ENCODE results near the gene DYNLL2. TPM values are rescaled to one million over a fixed set of nuclear protein-coding genes. Genes with fewer than 3 reads are reported as not detected.

The DYNLL2 gene
- total RNA-seq, 1 experiment from 2014 or later, result 38.7 TPM

DNA sequence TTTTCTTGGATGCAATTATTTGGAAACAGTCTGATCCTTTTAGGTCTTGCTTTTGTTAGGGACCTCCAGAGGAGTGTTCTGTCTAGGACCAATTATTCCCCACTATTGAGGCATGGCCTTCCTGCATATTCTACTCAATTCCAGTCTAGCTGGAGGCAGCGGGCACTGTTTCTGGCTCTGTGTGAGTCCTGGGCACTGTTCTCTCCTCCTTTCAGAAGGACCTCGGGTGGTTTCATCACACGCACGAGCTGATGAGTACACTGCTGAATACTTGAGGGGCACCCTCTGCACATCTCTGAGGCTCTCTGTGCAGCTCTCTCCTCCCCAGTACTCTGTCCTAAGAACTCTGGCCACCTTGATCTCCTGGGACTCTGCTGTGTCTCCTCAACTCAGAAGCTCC is 30.7 kb downstream of the DYNLL2 start:
- Mint-ChIP-seq H3K36me3 (ENCODE audit: insufficient read depth in 1 of 3, low read depth in 3 of 3) (no peaks in the 10 kb centered on the region), H3K4me1 (no peaks in the 10 kb centered on the region), H3K9me3 (no peaks in the 10 kb centered on the region; a peak in 1 of 5 replicates), H3K27me3 (ENCODE audit: low read depth) (peaks cover 36% of the 10 kb centered on the region), H3K4me3 (no peak overlapping the region), H3K27ac (no peak overlapping the region)
- H2AFZ ChIP-seq (ENCODE audit: low read length), result no peak overlapping the region
- H2BK20ac ChIP-seq (ENCODE audit: low read depth, low read length, poor library complexity, severe bottlenecking), result no peak overlapping the region
- WGBS (ENCODE audit: extremely low coverage, insufficient read length, low lambda C conversion rate), result no CpG with 5 or more reads among the region's 4 CpGs
- no peak overlapping the region for H2BK5ac ChIP-seq (ENCODE audit: insufficient read length, low read length)
- H3K27ac ChIP-seq (ENCODE audit: insufficient read length, low read depth, low read length), result no peak overlapping the region
- no peak for DNase-seq
- H3K14ac ChIP-seq (ENCODE audit: insufficient read depth, low read length), result no peak overlapping the region
- H3K79me2 ChIP-seq (ENCODE audit: insufficient read depth, low read length), result no peaks in the 10 kb centered on the region
- H3K4ac ChIP-seq (ENCODE audit: low read depth, low read length), result no peak overlapping the region
- H3K79me1 ChIP-seq (ENCODE audit: insufficient read depth, low read depth, low read length, poor library complexity, severe bottlenecking), result no peaks in the 10 kb centered on the region
- no peak overlapping the region for H2AK5ac ChIP-seq (ENCODE audit: insufficient read length, low read length)
- TF ChIP-seq, protein P1, sequence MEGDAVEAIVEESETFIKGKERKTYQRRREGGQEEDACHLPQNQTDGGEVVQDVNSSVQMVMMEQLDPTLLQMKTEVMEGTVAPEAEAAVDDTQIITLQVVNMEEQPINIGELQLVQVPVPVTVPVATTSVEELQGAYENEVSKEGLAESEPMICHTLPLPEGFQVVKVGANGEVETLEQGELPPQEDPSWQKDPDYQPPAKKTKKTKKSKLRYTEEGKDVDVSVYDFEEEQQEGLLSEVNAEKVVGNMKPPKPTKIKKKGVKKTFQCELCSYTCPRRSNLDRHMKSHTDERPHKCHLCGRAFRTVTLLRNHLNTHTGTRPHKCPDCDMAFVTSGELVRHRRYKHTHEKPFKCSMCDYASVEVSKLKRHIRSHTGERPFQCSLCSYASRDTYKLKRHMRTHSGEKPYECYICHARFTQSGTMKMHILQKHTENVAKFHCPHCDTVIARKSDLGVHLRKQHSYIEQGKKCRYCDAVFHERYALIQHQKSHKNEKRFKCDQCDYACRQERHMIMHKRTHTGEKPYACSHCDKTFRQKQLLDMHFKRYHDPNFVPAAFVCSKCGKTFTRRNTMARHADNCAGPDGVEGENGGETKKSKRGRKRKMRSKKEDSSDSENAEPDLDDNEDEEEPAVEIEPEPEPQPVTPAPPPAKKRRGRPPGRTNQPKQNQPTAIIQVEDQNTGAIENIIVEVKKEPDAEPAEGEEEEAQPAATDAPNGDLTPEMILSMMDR (conservative IDR thresholded peaks at IDR 0.05), result no peak
- H2BK15ac ChIP-seq (ENCODE audit: low read depth, low read length), result no peak overlapping the region
- no peak overlapping the region for H3K4me2 ChIP-seq (ENCODE audit: insufficient read depth, insufficient read length, low read length)
- H3K23ac ChIP-seq (ENCODE audit: insufficient read length, low read depth, low read length), result no peak overlapping the region
- peaks cover 5% of the 10 kb centered on the region for H4K20me1 ChIP-seq (ENCODE audit: control insufficient read depth, insufficient read depth, insufficient read length)
- H3K27me3 ChIP-seq (ENCODE audit: insufficient read depth, low read length), result no peaks in the 10 kb centered on the region
- H3T11ph ChIP-seq (ENCODE audit: low read length), result no peak overlapping the region
- H2BK120ac ChIP-seq (ENCODE audit: low read depth, low read length, poor library complexity, severe bottlenecking), result no peak overlapping the region
- H3K4me1 ChIP-seq (ENCODE audit: insufficient read depth, low read length), result no peaks in the 10 kb centered on the region
- no peaks in the 10 kb centered on the region for H3K23me2 ChIP-seq (ENCODE audit: insufficient read length, low read depth, low read length, poor library complexity, severe bottlenecking)
- no peak overlapping the region for H2BK12ac ChIP-seq (ENCODE audit: insufficient read length, low read depth, low read length)
- no peak overlapping the region for H3K18ac ChIP-seq (ENCODE audit: insufficient read length, low read depth, low read length)
- H4K91ac ChIP-seq (ENCODE audit: insufficient read length, low read depth, low read length), result no peak overlapping the region
- no peak overlapping the region for H4K5ac ChIP-seq (ENCODE audit: insufficient read length, low read depth, low read length)
- no peak overlapping the region for H3K56ac ChIP-seq (ENCODE audit: insufficient read length, low read depth, low read length)
- H4K8ac ChIP-seq (replicated peaks; ENCODE audit: insufficient read length, low read depth, low read length), result no peak overlapping the region
- H3K9ac ChIP-seq (ENCODE audit: extremely low read depth, insufficient read length, low read length), result no peak overlapping the region
- no peaks in the 10 kb centered on the region for H3K9me3 ChIP-seq (ENCODE audit: control insufficient read depth, low read depth, low read length)

All from H9 (cell line).